Peyer's patch (tissue), 4 donors: ENCODE measurements around the gene UGT1A10. TPM values are rescaled to one million over a fixed set of nuclear protein-coding genes. Genes with fewer than 3 reads are reported as not detected.

Source experiments
- DNase-seq, 3 donors: peaks; one replicate each; pipeline ENCODE4 v3.0.0-alpha.2; 2017 to 2019
- H3K27ac ChIP-seq, 4 donors: fragments of 200-600 bp; sonication (generic); one replicate each; pipeline ENCODE4 v1.5.1; 2016 to 2019
- H3K27me3 ChIP-seq, 2 donors: fragments of 200-600 bp; sonication (generic); one replicate each; pipeline ENCODE4 v1.5.1; 2019
- H3K36me3 ChIP-seq, 3 donors: fragments of 200-600 bp; sonication (generic); one replicate each; pipeline ENCODE4 v1.5.1; 2016 to 2019
- H3K4me1 ChIP-seq, 4 donors: fragments of 200-600 bp; sonication (generic); one replicate each; pipeline ENCODE4 v1.5.1; 2016 to 2019
- H3K4me3 ChIP-seq, 4 donors: fragments of 200-600 bp; sonication (generic); 1 replicate in 3 of 4; 2 replicates in 1 of 4; pipeline ENCODE4 v1.5.1; 2016 to 2019; ENCODE audit warnings: mild to moderate bottlenecking in 1 of 4
- H3K9me3 ChIP-seq, 4 donors: fragments of 200-600 bp; sonication (generic); one replicate each; pipeline ENCODE4 v1.5.1; 2016 to 2019; ENCODE audit warnings: mild to moderate bottlenecking in 1 of 4
- CTCF ChIP-seq, 6 experiments: fragments of 450-650 bp in 4 of 6; fragments of 200-600 bp in 2 of 6; sonication (generic) in 1 of 6; IDR thresholded peaks; one replicate each; pipeline ENCODE4 v1.5.1; 2017 to 2019; ENCODE audit warnings: antibody characterized with exemption in 6 of 6, mild to moderate bottlenecking in 3 of 6, moderate library complexity in 1 of 6
- POLR2A ChIP-seq, 2 donors: fragments of 450-650 bp; IDR thresholded peaks; one replicate each; pipeline ENCODE4 v1.5.1; 2017; ENCODE audit warnings: antibody characterized with exemption in 2 of 2, mild to moderate bottlenecking in 2 of 2, moderate library complexity in 2 of 2
- total RNA-seq, 4 donors: library from RNA; depleted of rRNA; stranded (reverse); fragments of >200 nt; gene quantifications; one replicate each; pipeline ENCODE4 v1.1.0, GENCODE V29; 2016

The UGT1A10 gene
- total RNA-seq, 4 donors from 2014 or later, result 19.0 to 168 (median 71.8) TPM

- Histone ChIP-seq H3K4me1 (peaks cover 0 to 32% (median 3%) of the 10 kb centered on the region in 4 donors), H3K36me3 (no peaks in the 10 kb centered on the region), H3K9me3 (no peaks in the 10 kb centered on the region), H3K4me3 (peak overlapping the region in 1 of 4 donors; percentile 23), H3K27me3 (no peaks in the 10 kb centered on the region), H3K27ac (peak overlapping the region in 3 of 4 donors; percentile 31 to 63 (median 32))
- TF ChIP-seq POLR2A (IDR thresholded peaks at IDR 0.05) (peak in 1 of 2 donors; percentile 44), CTCF (IDR thresholded peaks at IDR 0.05) (no peak)
- peak in 1 of 3 donors; percentile 61 for DNase-seq
Measured at GRCh38 chr2:233761040-233761769, 125.0 kb downstream of the UGT1A10 start.

GRCh38 chr2:233764264-233764663, 128.0 kb downstream of the UGT1A10 start:
- H3K36me3 ChIP-seq, result peaks cover 0 to 5% (median 0%) of the 10 kb centered on the region in 3 donors
- H3K27me3 ChIP-seq, result no peaks in the 10 kb centered on the region
- peak overlapping the region in 3 of 4 donors; percentile 52 to 87 (median 64) for H3K27ac ChIP-seq
- H3K4me3 ChIP-seq, result no peak overlapping the region
- peak in 2 of 3 donors; percentile 66 to 80 for DNase-seq
- peaks cover 0 to 24% (median 2%) of the 10 kb centered on the region in 4 donors for H3K4me1 ChIP-seq
- TF ChIP-seq CTCF (IDR thresholded peaks at IDR 0.05), result no peak
- peak; percentile 20 to 48 for TF ChIP-seq POLR2A (IDR thresholded peaks at IDR 0.05)
- H3K9me3 ChIP-seq, result no peaks in the 10 kb centered on the region

GRCh38 chr2:233764761-233765160, 128.5 kb downstream of the UGT1A10 start:
- Histone ChIP-seq H3K36me3 (peaks cover 0 to 5% (median 0%) of the 10 kb centered on the region in 3 donors), H3K27ac (peak overlapping the region in 3 of 4 donors; percentile 45 to 83 (median 64)), H3K27me3 (no peaks in the 10 kb centered on the region), H3K4me1 (peaks cover 0 to 19% (median 0%) of the 10 kb centered on the region in 4 donors), H3K9me3 (no peaks in the 10 kb centered on the region), H3K4me3 (no peak overlapping the region)
- DNase-seq, result no peak
- TF ChIP-seq POLR2A (IDR thresholded peaks at IDR 0.05), result no peak
- no peak for TF ChIP-seq CTCF (IDR thresholded peaks at IDR 0.05)

GRCh38 chr2:233766416-233766815, 130.2 kb downstream of the UGT1A10 start:
- Histone ChIP-seq H3K4me1 (peaks cover 0 to 6% (median 0%) of the 10 kb centered on the region in 4 donors), H3K27me3 (no peaks in the 10 kb centered on the region)
- no peak for TF ChIP-seq CTCF (IDR thresholded peaks at IDR 0.05)
- no peak for TF ChIP-seq POLR2A (IDR thresholded peaks at IDR 0.05)

GRCh38 chr2:233768076-233768475, 131.8 kb downstream of the UGT1A10 start:
- Histone ChIP-seq H3K4me1 (no peaks in the 10 kb centered on the region), H3K27me3 (no peaks in the 10 kb centered on the region), H3K4me3 (no peak overlapping the region), H3K9me3 (no peaks in the 10 kb centered on the region), H3K27ac (no peak overlapping the region), H3K36me3 (peaks cover 0 to 5% (median 0%) of the 10 kb centered on the region in 3 donors)
- TF ChIP-seq POLR2A (IDR thresholded peaks at IDR 0.05) (no peak), CTCF (IDR thresholded peaks at IDR 0.05) (no peak)
- no peak for DNase-seq

More at GRCh38 chr2:233766416-233766815, 130.2 kb downstream of the UGT1A10 start:
- H3K27ac ChIP-seq, result no peak overlapping the region
- DNase-seq, result no peak
- no peaks in the 10 kb centered on the region for H3K9me3 ChIP-seq
- peaks cover 0 to 5% (median 0%) of the 10 kb centered on the region in 3 donors for H3K36me3 ChIP-seq
- H3K4me3 ChIP-seq, result no peak overlapping the region
